PC-9 (cell line): ENCODE measurements around the gene MYO1B. TPM values are rescaled to one million over a fixed set of nuclear protein-coding genes. Genes with fewer than 3 reads are reported as not detected.

Source experiments
- BruUV-seq: library from RNA; stranded (reverse); fragments of 400-500 nt; replicated peaks from 2 replicates; lab custom pipeline; 2021; lab: Mats Ljungman, UMichigan
- CTCF ChIA-PET: fragments of 300-600 bp; sonication (Branson Sonifier 250); formaldehyde crosslinking; loops from one replicate; lab custom pipeline; 2022; ENCODE audit warnings: antibody characterized with exemption; lab: Charles Lee
- POLR2A ChIA-PET: fragments of 300-600 bp; sonication (Branson Sonifier 250); formaldehyde crosslinking; loops from one replicate; lab custom pipeline; 2022; ENCODE audit warnings: antibody characterized with exemption; ENCODE audit not compliant: unreplicated experiment; lab: Charles Lee
- DNase-seq, 2 experiments: peaks; one replicate each; pipeline versions ENCODE4 v3.0.0 to v3.0.0-alpha.2; 2015 to 2022; ENCODE audit warnings: mixed read lengths in 1 of 2
- H2AFZ ChIP-seq: fragments of 200-600 bp; sonication (generic); 2 replicates; pipeline ENCODE4 v1.8.1; 2017; ENCODE audit warnings: antibody characterized with exemption
- H3F3A ChIP-seq: fragments of 200-600 bp; sonication (generic); 2 replicates; pipeline ENCODE4 v1.8.1; 2017; ENCODE audit warnings: antibody characterized with exemption, mild to moderate bottlenecking, low read depth; ENCODE audit not compliant: insufficient read depth
- H3K27ac ChIP-seq: fragments of 200-600 bp; sonication (generic); 2 replicates; pipeline ENCODE4 v1.6.1; 2016; ENCODE audit warnings: mixed run types
- H3K27me3 ChIP-seq: fragments of 200-600 bp; sonication (generic); 2 replicates; pipeline ENCODE4 v1.6.1; 2016; ENCODE audit warnings: low read depth, mixed run types; ENCODE audit not compliant: insufficient read depth
- H3K36me3 ChIP-seq: fragments of 200-600 bp; sonication (generic); 2 replicates; pipeline ENCODE4 v1.6.1; 2016; ENCODE audit warnings: low read depth, mixed run types
- H3K4me1 ChIP-seq: fragments of 200-600 bp; sonication (generic); replicated peaks from 2 replicates; pipeline ENCODE4 v1.6.1; 2016; ENCODE audit warnings: mixed run types; ENCODE audit not compliant: insufficient read depth
- H3K4me2 ChIP-seq: fragments of 200-600 bp; sonication (generic); 2 replicates; pipeline ENCODE4 v1.6.1; 2017; ENCODE audit warnings: mixed run types
- H3K4me3 ChIP-seq: fragments of 200-600 bp; sonication (generic); 2 replicates; pipeline ENCODE4 v1.6.1; 2016; ENCODE audit warnings: mixed run types
- H3K79me2 ChIP-seq: fragments of 200-600 bp; sonication (generic); 2 replicates; pipeline ENCODE4 v1.6.1; 2017; ENCODE audit warnings: low read depth, mixed run types
- H3K9me2 ChIP-seq: fragments of 200-600 bp; sonication (generic); 2 replicates; pipeline ENCODE4 v1.8.1; 2017; ENCODE audit warnings: mild to moderate bottlenecking; ENCODE audit not compliant: insufficient read depth
- H3K9me3 ChIP-seq: fragments of 200-600 bp; sonication (generic); 2 replicates; pipeline ENCODE4 v1.8.1; 2016; ENCODE audit warnings: low read depth; ENCODE audit not compliant: insufficient read depth
- H4K20me1 ChIP-seq: fragments of 200-600 bp; sonication (generic); 2 replicates; pipeline ENCODE4 v1.8.1; 2017; ENCODE audit not compliant: insufficient read depth
- CTCF ChIP-seq: fragments of 200-600 bp; sonication (generic); conservative IDR thresholded peaks from 2 replicates; pipeline ENCODE4 v1.6.1; 2017; ENCODE audit warnings: mixed run types, antibody characterized with exemption, mild to moderate bottlenecking, moderate library complexity
- EZH2 ChIP-seq: fragments of 200-600 bp; sonication (generic); IDR thresholded peaks from 2 replicates; pipeline ENCODE4 v1.8.0; 2017; ENCODE audit warnings: antibody characterized with exemption, low read depth
- intact Hi-C: fragments of 100-400 bp; cut with micrococcal nuclease; formaldehyde crosslinking; loops from one replicate; pipeline ENCODE4 v1.10.0; 2022; ENCODE audit not compliant: unreplicated experiment
- total RNA-seq: library from RNA; stranded (reverse); gene quantifications from 2 replicates; pipeline ENCODE4 v1.2.3, GENCODE V29; 2021

MYO1B gene
- total RNA-seq, 1 experiment from 2014 or later = 55.0 TPM

- DNase-seq = no peak
Observed at GRCh38 chr2:191384829-191385228, 139.6 kb downstream of the MYO1B start.

GRCh38 chr2:191385416-191386160 is 140.4 kb downstream of the MYO1B start:
- TF ChIP-seq EZH2 (no peak), CTCF (no peak)
- Histone ChIP-seq H3K4me1 (peaks cover 18% of the 10 kb centered on the region), H2AFZ (no peak overlapping the region), H3K4me3 (no peak overlapping the region), H3K9me2 (no peaks in the 10 kb centered on the region), H3K4me2 (no peak overlapping the region), H3K27me3 (no peaks in the 10 kb centered on the region), H3K79me2 (no peaks in the 10 kb centered on the region), H3K27ac (no peak overlapping the region), H3K9me3 (no peaks in the 10 kb centered on the region), H4K20me1 (no peaks in the 10 kb centered on the region), H3F3A (peaks cover 4% of the 10 kb centered on the region; the same call in 1 of the 2 replicates), H3K36me3 (peaks cover 7% of the 10 kb centered on the region)
- POLR2A ChIA-PET = no interaction called here
- no peak for DNase-seq
- intact Hi-C loops = no loop called here
- CTCF ChIA-PET = no interaction called here
- no TSS peak for BruUV-seq

More at GRCh38 chr2:191384829-191385228, 139.6 kb downstream of the MYO1B start:
- no peak overlapping the region for H2AFZ ChIP-seq
- TF ChIP-seq EZH2 = no peak
- TF ChIP-seq CTCF = no peak
- H3K9me2 ChIP-seq = no peaks in the 10 kb centered on the region
- no peak overlapping the region for H3K4me2 ChIP-seq
- intact Hi-C loops = loop anchor here (5.0 kb wide), 2 partner anchors 138 to 218 kb away; partner anchors contain the start of gene MYO1B
- H3F3A ChIP-seq = peaks cover 4% of the 10 kb centered on the region; the same call in 1 of the 2 replicates
- H3K4me1 ChIP-seq = peaks cover 18% of the 10 kb centered on the region
- POLR2A ChIA-PET = no interaction called here
- no peaks in the 10 kb centered on the region for H3K79me2 ChIP-seq
- peaks cover 7% of the 10 kb centered on the region for H3K36me3 ChIP-seq
- H3K4me3 ChIP-seq = no peak overlapping the region
- CTCF ChIA-PET = no interaction called here
- no peak overlapping the region for H3K27ac ChIP-seq
- BruUV-seq = no TSS peak
- no peaks in the 10 kb centered on the region for H3K27me3 ChIP-seq
- H3K9me3 ChIP-seq = no peaks in the 10 kb centered on the region
- H4K20me1 ChIP-seq = no peaks in the 10 kb centered on the region

- no peak overlapping the region for H3K4me3 ChIP-seq
- no peaks in the 10 kb centered on the region for H4K20me1 ChIP-seq
- H3K4me1 ChIP-seq = peaks cover 17% of the 10 kb centered on the region
- no peak overlapping the region; the same call in 1 of the 2 replicates for H3K4me2 ChIP-seq
- no TSS peak for BruUV-seq
- intact Hi-C loops = no loop called here
- H3K27ac ChIP-seq = peak overlapping the region; percentile 26; the same call in 1 of the 2 replicates
- H3F3A ChIP-seq = 0 out of 2 replicates have a peak, but pooled peaks cover 4% of the 10 kb centered on the region
- no peak for TF ChIP-seq CTCF
- no peak for TF ChIP-seq EZH2
- H3K27me3 ChIP-seq = no peaks in the 10 kb centered on the region
- H3K9me3 ChIP-seq = no peaks in the 10 kb centered on the region
- no peaks in the 10 kb centered on the region for H3K9me2 ChIP-seq
- no peaks in the 10 kb centered on the region for H3K79me2 ChIP-seq
- peaks cover 7% of the 10 kb centered on the region for H3K36me3 ChIP-seq
- H2AFZ ChIP-seq = no peak overlapping the region
- ChIA-PET POLR2A (no interaction called here), CTCF (no interaction called here)
- peak in 1 of 2 experiments; percentile 67 for DNase-seq
Observed at GRCh38 chr2:191386938-191387536, 141.8 kb downstream of the MYO1B start.
